Measurements from ENCODE around the gene ATP6AP1.

- TF ChIP-seq CTCF (IDR thresholded peaks at IDR 0.05): no peak
- TF ChIP-seq EZH2 (IDR thresholded peaks at IDR 0.05; ENCODE audit: borderline replicate concordance, insufficient read depth, low read depth, low read length, poor library complexity, severe bottlenecking): no peak
These were observed 43.6 kb downstream of the ATP6AP1 start for GRCh38 chrX:154471839-154472684.
